DND-41 (cell line): Measurements from ENCODE around the gene B3GAT2.

ENCODE experiments used
- ATAC-seq: fragments of 200-7000 bp; cut with Tn5 transposase; 3 replicates; pipeline ENCODE4 v1.9.1; 2021; ENCODE audit warnings: low read depth; ENCODE audit not compliant: insufficient read depth
- DNase-seq: peaks from one replicate; pipeline ENCODE4 v3.0.0-alpha.2; 2020
- H2AFZ ChIP-seq: 2 replicates; pipeline ENCODE4 v1.6.0; 2012; ENCODE audit warnings: low read depth, low read length
- H3K27ac ChIP-seq: 2 replicates; pipeline ENCODE4 v1.5.1; 2012; ENCODE audit warnings: low read length, inconsistent platforms
- H3K27me3 ChIP-seq: fragments of 200-600 bp; sonication (generic); 2 replicates; pipeline ENCODE4 v1.6.0; 2012; ENCODE audit warnings: low read length, mild to moderate bottlenecking, inconsistent platforms; ENCODE audit not compliant: insufficient read depth, poor library complexity
- H3K36me3 ChIP-seq: 2 replicates; pipeline ENCODE4 v1.5.1; 2012; ENCODE audit warnings: low read length, inconsistent platforms; ENCODE audit not compliant: insufficient read depth
- H3K4me1 ChIP-seq: 2 replicates; pipeline ENCODE4 v1.5.1; 2012; ENCODE audit warnings: mild to moderate bottlenecking, low read length; ENCODE audit not compliant: insufficient read depth
- H3K4me2 ChIP-seq: 2 replicates; pipeline ENCODE4 v1.6.0; 2012; ENCODE audit warnings: mild to moderate bottlenecking, moderate library complexity, low read length, inconsistent platforms; ENCODE audit not compliant: insufficient read depth
- H3K4me3 ChIP-seq, 2 experiments: fragments of 200-600 bp in 1 of 2; shearing (Covaris generic) in 1 of 2; 2 replicates each; pipeline ENCODE4 v1.5.1; 2012 to 2016; ENCODE audit warnings: inconsistent platforms in 2 of 2, low read length in 2 of 2, mild to moderate bottlenecking in 2 of 2, low read depth in 1 of 2, moderate library complexity in 1 of 2
- H3K79me2 ChIP-seq: 2 replicates; pipeline ENCODE4 v1.6.0; 2012; ENCODE audit warnings: low read length, inconsistent platforms; ENCODE audit not compliant: insufficient read depth
- H3K9ac ChIP-seq: 2 replicates; pipeline ENCODE4 v1.6.0; 2012; ENCODE audit warnings: low read depth, mild to moderate bottlenecking, inconsistent platforms, low read length, moderate library complexity
- H3K9me3 ChIP-seq: 2 replicates; pipeline ENCODE4 v1.5.1; 2012; ENCODE audit warnings: low read length, moderate library complexity, mild to moderate bottlenecking, inconsistent platforms; ENCODE audit not compliant: insufficient read depth, severe bottlenecking
- H4K20me1 ChIP-seq: 2 replicates; pipeline ENCODE4 v1.6.0; 2012; ENCODE audit warnings: low read length; ENCODE audit not compliant: insufficient read depth
- CTCF ChIP-seq: IDR thresholded peaks from 2 replicates; pipeline ENCODE4 v1.5.1; 2012; ENCODE audit warnings: borderline replicate concordance, low read length, moderate library complexity, mild to moderate bottlenecking; ENCODE audit not compliant: poor library complexity, severe bottlenecking; ENCODE audit errors: extremely low read depth
- EZH2 ChIP-seq: IDR thresholded peaks from 3 replicates; pipeline ENCODE4 v1.6.1; 2012; ENCODE audit warnings: borderline replicate concordance, low read depth, mild to moderate bottlenecking, moderate library complexity, low read length, inconsistent platforms; ENCODE audit not compliant: severe bottlenecking

B3GAT2 gene

GRCh38 chr6:70956191-70956450 lies 739 bp downstream of the B3GAT2 start:
- Histone ChIP-seq H2AFZ (no peak overlapping the region), H3K4me2 (no peak overlapping the region), H3K27me3 (no peaks in the 10 kb centered on the region), H4K20me1 (no peaks in the 10 kb centered on the region), H3K27ac (no peak overlapping the region), H3K36me3 (no peaks in the 10 kb centered on the region), H3K79me2 (no peaks in the 10 kb centered on the region), H3K9ac (no peak overlapping the region), H3K4me1 (no peaks in the 10 kb centered on the region), H3K9me3 (no peaks in the 10 kb centered on the region), H3K4me3 (no peak overlapping the region)
- no peak for TF ChIP-seq EZH2
- TF ChIP-seq CTCF, result no peak
- DNase-seq, result no peak
- ATAC-seq, result no peak

DNA sequence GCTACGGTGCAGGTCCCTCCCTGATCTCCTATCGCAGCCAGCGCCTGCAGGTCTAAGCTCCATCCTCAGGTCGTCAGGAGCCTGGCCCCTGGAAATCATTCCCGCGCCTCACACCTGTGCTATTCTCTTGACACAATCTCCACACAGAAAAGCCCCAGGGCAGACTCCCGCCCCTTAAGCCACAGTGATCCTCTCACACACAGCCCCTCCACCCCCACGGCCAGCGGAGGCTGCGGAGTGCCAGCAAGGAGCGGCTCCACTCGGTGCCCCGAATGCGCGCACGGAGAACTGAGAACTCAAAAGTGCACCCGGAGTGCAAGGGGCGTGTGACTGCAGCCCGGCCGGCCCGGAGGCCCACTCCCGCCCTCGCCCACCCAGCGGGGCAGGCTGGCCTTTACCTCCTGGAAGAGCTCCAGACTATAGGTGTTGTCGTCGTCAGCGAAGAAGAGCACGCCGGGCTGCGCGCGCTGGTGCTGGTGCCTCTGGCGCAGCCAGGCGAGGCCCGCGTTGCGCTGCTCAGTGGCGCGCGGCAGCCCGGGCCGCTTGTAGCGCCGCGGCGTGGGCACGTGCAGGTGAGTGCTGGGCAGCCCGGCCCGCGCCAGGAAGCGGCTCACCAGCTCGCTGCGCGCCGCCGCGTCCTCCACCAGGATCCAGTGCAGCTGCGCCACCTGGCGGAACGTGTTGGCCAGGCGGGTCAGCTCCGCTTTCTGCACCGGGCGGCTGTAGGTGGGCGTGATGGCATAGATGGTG lies 1.2 kb downstream of the B3GAT2 start:
- Histone ChIP-seq H3K4me2 (no peak overlapping the region), H3K9ac (no peak overlapping the region), H3K4me3 (no peak overlapping the region), H3K9me3 (no peaks in the 10 kb centered on the region), H4K20me1 (no peaks in the 10 kb centered on the region), H2AFZ (no peak overlapping the region), H3K4me1 (no peaks in the 10 kb centered on the region), H3K79me2 (no peaks in the 10 kb centered on the region), H3K27ac (no peak overlapping the region), H3K36me3 (no peaks in the 10 kb centered on the region), H3K27me3 (no peaks in the 10 kb centered on the region)
- TF ChIP-seq EZH2 (no peak), CTCF (no peak)
- no peak for DNase-seq
- ATAC-seq, result no peak

DNA sequence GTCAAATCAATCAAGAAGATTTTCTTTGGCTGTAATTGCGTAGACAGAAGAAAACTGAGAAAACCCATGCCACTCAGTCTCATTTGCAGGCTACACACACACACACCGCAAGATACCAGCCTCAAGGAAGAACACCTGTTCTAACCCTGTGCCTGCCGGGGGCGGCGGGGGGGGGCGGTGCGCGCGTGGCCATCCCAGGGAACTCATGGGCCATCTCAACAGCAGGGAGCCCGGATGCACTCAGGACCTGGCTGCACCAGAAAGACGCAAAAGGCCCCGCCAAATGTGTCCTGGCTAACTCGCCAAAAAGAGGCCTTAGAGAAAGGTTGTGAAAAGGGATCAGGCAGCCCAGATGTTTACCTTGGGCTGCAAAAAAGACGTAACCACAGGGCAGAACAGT lies 2.1 kb downstream of the B3GAT2 start:
- no peaks in the 10 kb centered on the region for H3K27me3 ChIP-seq
- no peak overlapping the region for H3K27ac ChIP-seq
- no peaks in the 10 kb centered on the region for H4K20me1 ChIP-seq
- no peak overlapping the region for H3K4me2 ChIP-seq
- H3K4me3 ChIP-seq, result no peak overlapping the region
- no peak overlapping the region for H3K9ac ChIP-seq
- no peaks in the 10 kb centered on the region for H3K36me3 ChIP-seq
- no peak for ATAC-seq
- no peaks in the 10 kb centered on the region for H3K79me2 ChIP-seq
- no peak for DNase-seq
- TF ChIP-seq EZH2 (no peak), CTCF (no peak)
- H2AFZ ChIP-seq, result no peak overlapping the region
- no peaks in the 10 kb centered on the region for H3K9me3 ChIP-seq
- H3K4me1 ChIP-seq, result no peaks in the 10 kb centered on the region

DNA sequence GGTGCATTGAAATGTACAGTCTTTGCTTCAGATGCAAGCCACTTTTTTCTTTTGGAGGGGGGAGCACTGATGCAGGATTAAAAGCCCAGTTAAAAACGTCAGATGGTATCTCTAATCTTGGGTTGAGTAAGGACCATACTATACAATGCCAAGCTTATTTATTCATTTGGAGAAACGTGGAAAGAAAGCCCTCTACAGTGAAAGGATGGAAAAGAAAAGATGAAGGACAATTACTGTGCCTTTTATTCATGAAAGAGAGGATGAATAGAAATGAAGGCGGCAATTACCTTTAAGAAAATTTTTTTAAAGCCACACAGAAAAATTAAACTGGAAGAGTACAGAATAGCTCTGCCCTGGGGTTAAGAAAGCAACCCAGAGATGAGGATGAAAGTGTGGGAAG lies 2.7 kb downstream of the B3GAT2 start:
- Histone ChIP-seq H3K4me3 (no peak overlapping the region), H3K36me3 (no peaks in the 10 kb centered on the region), H2AFZ (no peak overlapping the region), H3K9ac (no peak overlapping the region), H3K4me2 (no peak overlapping the region), H3K9me3 (no peaks in the 10 kb centered on the region), H3K79me2 (no peaks in the 10 kb centered on the region), H4K20me1 (no peaks in the 10 kb centered on the region), H3K4me1 (no peaks in the 10 kb centered on the region), H3K27me3 (no peaks in the 10 kb centered on the region), H3K27ac (no peak overlapping the region)
- ATAC-seq (no peak), DNase-seq (no peak)
- TF ChIP-seq EZH2 (no peak), CTCF (no peak)
